GM19467 (cell line): ENCODE data around the gene ZNF581.

ENCODE experiments used
- ATAC-seq: cut with Tn5 transposase; IDR thresholded peaks from one replicate; pipeline ENCODE4 v1.9.1; 2021; ENCODE audit warnings: mild to moderate bottlenecking, moderate library complexity; ENCODE audit not compliant: unreplicated experiment

ZNF581 gene

DNA sequence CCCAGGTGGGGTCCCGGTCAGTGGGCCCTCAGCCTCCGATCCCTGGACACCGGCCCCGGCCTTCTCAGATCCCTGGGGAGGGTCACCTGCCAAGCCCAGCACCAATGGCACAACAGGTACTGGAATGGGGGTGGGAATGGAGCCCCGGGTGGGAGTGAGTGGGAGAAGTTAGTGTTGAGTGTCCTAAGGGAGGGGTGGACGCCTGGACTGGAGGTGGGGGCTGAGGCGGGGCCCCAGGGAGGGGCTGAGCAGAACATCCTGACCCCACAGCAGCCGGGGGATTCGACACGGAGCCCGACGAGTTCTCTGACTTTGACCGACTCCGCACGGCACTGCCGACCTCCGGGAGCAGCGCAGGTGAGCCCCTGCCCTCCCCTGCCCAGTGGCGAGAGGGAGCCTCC, 49.2 kb downstream of the ZNF581 start:
- no peak for ATAC-seq

- no peak for ATAC-seq
Measured at GRCh38 chr19:55693336-55693974, 50.0 kb downstream of the ZNF581 start.

GRCh38 chr19:55694241-55694655, 50.8 kb downstream of the ZNF581 start:
- ATAC-seq, result no peak

GRCh38 chr19:55694656-55695491, 51.4 kb downstream of the ZNF581 start:
- ATAC-seq, result no peak
